ENCODE measurements around the gene CASZ1.

DNA sequence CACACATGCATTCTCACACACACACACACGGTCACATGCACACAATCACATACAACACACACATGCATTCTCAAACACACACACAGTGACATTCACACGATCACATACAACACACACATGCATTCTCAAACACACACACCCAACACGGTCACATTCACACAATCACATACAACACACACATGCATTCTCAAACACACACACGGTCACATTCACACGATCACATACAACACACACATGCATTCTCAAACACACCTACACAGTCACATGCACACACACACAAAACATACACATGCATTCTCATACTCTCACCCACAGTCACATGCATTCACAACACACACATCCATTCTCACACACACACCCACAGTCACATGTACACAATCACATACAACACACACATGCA is 135.0 kb downstream of the CASZ1 start:
- TF ChIP-seq REST (IDR thresholded peaks at IDR 0.05; ENCODE audit: low read depth) = no peak
- TF ChIP-seq MAX (IDR thresholded peaks at IDR 0.05) = no peak
- TF ChIP-seq EP300 (IDR thresholded peaks at IDR 0.05; ENCODE audit: borderline replicate concordance) = no peak
- no peak for TF ChIP-seq CEBPB (IDR thresholded peaks at IDR 0.05)
- no peak for TF ChIP-seq CREB1 (IDR thresholded peaks at IDR 0.05; ENCODE audit: low read depth)
- no peak for TF ChIP-seq TAF1 (IDR thresholded peaks at IDR 0.05; ENCODE audit: low read depth)
- TF ChIP-seq YY1 (IDR thresholded peaks at IDR 0.05; ENCODE audit: low read depth) = no peak
- no peak for TF ChIP-seq TCF12 (IDR thresholded peaks at IDR 0.05; ENCODE audit: low read depth)
- TF ChIP-seq, protein P1, sequence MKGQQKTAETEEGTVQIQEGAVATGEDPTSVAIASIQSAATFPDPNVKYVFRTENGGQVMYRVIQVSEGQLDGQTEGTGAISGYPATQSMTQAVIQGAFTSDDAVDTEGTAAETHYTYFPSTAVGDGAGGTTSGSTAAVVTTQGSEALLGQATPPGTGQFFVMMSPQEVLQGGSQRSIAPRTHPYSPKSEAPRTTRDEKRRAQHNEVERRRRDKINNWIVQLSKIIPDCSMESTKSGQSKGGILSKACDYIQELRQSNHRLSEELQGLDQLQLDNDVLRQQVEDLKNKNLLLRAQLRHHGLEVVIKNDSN (IDR thresholded peaks at IDR 0.05) = no peak
- no peak for TF ChIP-seq ZBTB7A (IDR thresholded peaks at IDR 0.05; ENCODE audit: low read depth)
- TF ChIP-seq RAD21 (IDR thresholded peaks at IDR 0.05; ENCODE audit: low read depth) = no peak

All from Ishikawa (cell line).